Measurements from ENCODE around the gene CDC42BPB. TPM values are rescaled to one million over a fixed set of nuclear protein-coding genes. Genes with fewer than 3 reads are reported as not detected.

CDC42BPB gene
- total and polyA plus RNA-seq, 2 of the 13 experiments (the other 11 are each of a cell fraction or from before 2014, with no cell fraction given): 19.7 to 32.3 TPM

DNA sequence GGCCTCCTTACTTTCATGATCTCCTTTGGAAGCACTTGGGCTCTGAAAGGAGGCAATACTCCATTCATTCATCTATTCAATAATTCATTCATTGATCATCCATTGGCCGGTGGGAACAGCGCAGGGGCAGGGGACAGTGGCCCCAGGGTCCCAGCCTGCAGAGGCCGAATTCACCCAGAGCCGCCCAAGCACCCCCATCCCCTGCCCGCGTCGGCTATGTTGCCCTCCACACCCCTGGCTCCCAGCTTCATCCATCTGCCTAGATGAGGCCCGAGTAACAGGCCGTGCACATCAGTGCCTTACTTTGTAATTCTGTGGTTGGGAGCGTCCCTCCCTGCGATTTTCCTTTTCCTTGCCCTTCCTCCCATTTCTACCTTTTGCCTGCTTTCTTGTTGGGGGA is 131.7 kb downstream of the CDC42BPB start:
- no peak for DNase-seq (ENCODE audit: low spot score)
- WGBS (ENCODE audit: low lambda C conversion rate): 96% methylated on average over 11 of the region's 11 CpGs
- Histone ChIP-seq H3K27me3 (ENCODE audit: control insufficient read depth in 1 of 2, insufficient read depth in 2 of 2, low read length in 2 of 2) (no peaks in the 10 kb centered on the region), H3K4me1 (ENCODE audit: insufficient read depth, low read length) (peaks cover 22% of the 10 kb centered on the region), H3K36me3 (replicated peaks in 1 of 2; ENCODE audit: control insufficient read depth in 1 of 2, insufficient read depth in 2 of 2, low read length in 2 of 2) (no peaks in the 10 kb centered on the region), H3K4me3 (replicated peaks in 1 of 3; ENCODE audit: insufficient read depth in 1 of 3, low read depth in 2 of 3, low read length in 3 of 3) (no peak overlapping the region), H3K9ac (ENCODE audit: insufficient read depth, low read depth, low read length) (no peak overlapping the region), H3K27ac (ENCODE audit: extremely low read length, insufficient read depth, low read length) (no peak overlapping the region), H3K4me2 (ENCODE audit: low read depth, low read length) (no peak overlapping the region), H2AFZ (ENCODE audit: low read length) (no peak overlapping the region), H3K79me2 (ENCODE audit: insufficient read depth, low read length) (no peaks in the 10 kb centered on the region), H4K20me1 (ENCODE audit: insufficient read depth, low read length) (no peaks in the 10 kb centered on the region), H3K9me3 (ENCODE audit: low read length) (0 out of 2 replicates have a peak, but pooled peaks cover 3% of the 10 kb centered on the region)
- BruUV-seq (replicated peaks): no TSS peak
- intact Hi-C loops (cut with micrococcal nuclease; ENCODE audit: unreplicated experiment): no loop called here
- TF ChIP-seq TCF12 (IDR thresholded peaks at IDR 0.05) (no peak), TCF12 (CRISPR knock-in tag; IDR thresholded peaks at IDR 0.05) (no peak), ZNF484 (CRISPR knock-in tag; IDR thresholded peaks at IDR 0.05; ENCODE audit: borderline replicate concordance, low read depth) (no peak), KAT2B (IDR thresholded peaks at IDR 0.05; ENCODE audit: borderline replicate concordance, low read depth, low read length) (no peak), ZNF782 (CRISPR knock-in tag; IDR thresholded peaks at IDR 0.05; ENCODE audit: borderline replicate concordance) (no peak), NR2F1 (CRISPR knock-in tag; IDR thresholded peaks at IDR 0.05) (no peak), ZNF773 (CRISPR knock-in tag; IDR thresholded peaks at IDR 0.05; ENCODE audit: borderline replicate concordance) (no peak), ZNF329 (CRISPR knock-in tag; IDR thresholded peaks at IDR 0.05; ENCODE audit: low read depth) (no peak), TAF15 (IDR thresholded peaks at IDR 0.05; ENCODE audit: low read depth, low read length, poor library complexity, severe bottlenecking) (no peak), NFATC3 (CRISPR knock-in tag; IDR thresholded peaks at IDR 0.05) (no peak)
- TF ChIP-seq, protein P1, sequence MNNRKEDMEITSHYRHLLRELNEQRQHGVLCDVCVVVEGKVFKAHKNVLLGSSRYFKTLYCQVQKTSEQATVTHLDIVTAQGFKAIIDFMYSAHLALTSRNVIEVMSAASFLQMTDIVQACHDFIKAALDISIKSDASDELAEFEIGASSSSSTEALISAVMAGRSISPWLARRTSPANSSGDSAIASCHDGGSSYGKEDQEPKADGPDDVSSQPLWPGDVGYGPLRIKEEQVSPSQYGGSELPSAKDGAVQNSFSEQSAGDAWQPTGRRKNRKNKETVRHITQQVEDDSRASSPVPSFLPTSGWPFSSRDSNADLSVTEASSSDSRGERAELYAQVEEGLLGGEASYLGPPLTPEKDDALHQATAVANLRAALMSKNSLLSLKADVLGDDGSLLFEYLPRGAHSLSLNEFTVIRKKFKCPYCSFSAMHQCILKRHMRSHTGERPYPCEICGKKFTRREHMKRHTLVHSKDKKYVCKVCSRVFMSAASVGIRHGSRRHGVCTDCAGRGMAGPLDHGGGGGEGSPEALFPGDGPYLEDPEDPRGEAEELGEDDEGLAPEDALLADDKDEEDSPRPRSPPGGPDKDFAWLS (CRISPR knock-in tag; IDR thresholded peaks at IDR 0.05; ENCODE audit: borderline replicate concordance): no peak
- TF ChIP-seq, protein P2, sequence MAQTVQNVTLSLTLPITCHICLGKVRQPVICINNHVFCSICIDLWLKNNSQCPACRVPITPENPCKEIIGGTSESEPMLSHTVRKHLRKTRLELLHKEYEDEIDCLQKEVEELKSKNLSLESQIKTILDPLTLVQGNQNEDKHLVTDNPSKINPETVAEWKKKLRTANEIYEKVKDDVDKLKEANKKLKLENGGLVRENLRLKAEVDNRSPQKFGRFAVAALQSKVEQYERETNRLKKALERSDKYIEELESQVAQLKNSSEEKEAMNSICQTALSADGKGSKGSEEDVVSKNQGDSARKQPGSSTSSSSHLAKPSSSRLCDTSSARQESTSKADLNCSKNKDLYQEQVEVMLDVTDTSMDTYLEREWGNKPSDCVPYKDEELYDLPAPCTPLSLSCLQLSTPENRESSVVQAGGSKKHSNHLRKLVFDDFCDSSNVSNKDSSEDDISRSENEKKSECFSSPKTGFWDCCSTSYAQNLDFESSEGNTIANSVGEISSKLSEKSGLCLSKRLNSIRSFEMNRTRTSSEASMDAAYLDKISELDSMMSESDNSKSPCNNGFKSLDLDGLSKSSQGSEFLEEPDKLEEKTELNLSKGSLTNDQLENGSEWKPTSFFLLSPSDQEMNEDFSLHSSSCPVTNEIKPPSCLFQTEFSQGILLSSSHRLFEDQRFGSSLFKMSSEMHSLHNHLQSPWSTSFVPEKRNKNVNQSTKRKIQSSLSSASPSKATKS (CRISPR knock-in tag; IDR thresholded peaks at IDR 0.05): no peak
- in situ Hi-C loops (cut with HindIII; ENCODE audit: extremely low pct_ligation_motif_present, low pct_unique_long_range_greater_than_20kb): no loop called here
- no peak for FAIRE-seq
- ChIA-PET CTCF (ENCODE audit: low intra/inter-chr PET ratio, low total read pairs) (no interaction called here), POLR2A (no interaction called here)
- ATAC-seq: no peak
